ENCODE results near the gene EIF3J.

GRCh38 chr15:44536962-44537734 is at the start of gene EIF3J:
- TF ChIP-seq CTCF (IDR thresholded peaks at IDR 0.05; ENCODE audit: low read depth, low read length): no peak
- no peak for TF ChIP-seq EZH2phosphoT487 (IDR thresholded peaks at IDR 0.05; ENCODE audit: low read depth)
